Measurements from ENCODE around the gene ANAPC2.
"Not testable (repeated sequence)": the region's sequence is repeated elsewhere in the genome, so short reads cannot be mapped to it uniquely, and the experiment has no call there.

Gene ANAPC2

DNA sequence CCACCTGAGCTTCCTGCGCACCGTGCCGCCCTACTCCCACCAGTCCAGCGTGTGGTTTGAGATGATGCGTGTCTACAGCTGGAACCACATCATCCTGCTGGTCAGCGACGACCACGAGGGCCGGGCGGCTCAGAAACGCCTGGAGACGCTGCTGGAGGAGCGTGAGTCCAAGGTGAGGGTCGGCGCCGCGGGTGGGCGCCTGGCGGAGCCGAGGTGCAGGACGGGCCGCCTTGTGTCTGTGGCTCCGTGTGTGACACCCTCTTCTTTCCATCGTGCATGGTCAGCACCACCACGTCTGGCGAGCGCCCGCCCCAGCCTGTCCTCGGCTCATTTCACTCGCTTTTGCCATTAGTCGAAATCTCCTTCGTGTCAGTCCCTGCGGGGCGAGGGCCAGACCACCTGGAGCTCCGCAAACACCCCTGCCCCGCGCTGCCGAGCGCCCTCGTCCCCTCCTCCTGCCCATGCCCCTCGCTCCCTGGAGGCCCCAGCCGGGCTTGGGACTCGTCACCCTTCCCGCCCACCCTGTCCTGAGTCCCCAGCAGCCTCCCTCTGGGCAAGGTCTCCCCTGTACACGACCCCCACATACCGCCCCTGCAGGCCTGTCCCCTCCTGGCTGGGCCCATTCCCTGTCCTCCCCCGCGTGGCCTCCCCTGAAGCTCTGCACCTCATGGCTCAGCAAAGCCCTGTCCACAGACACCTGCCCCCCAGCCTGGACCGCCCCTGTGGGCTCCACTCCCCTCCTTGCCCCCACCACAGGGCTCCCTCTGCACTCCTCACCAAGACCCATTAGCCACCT, 42.4 kb downstream of the ANAPC2 start:
- DNase-seq (ENCODE audit: low spot score) = no peak

DNA sequence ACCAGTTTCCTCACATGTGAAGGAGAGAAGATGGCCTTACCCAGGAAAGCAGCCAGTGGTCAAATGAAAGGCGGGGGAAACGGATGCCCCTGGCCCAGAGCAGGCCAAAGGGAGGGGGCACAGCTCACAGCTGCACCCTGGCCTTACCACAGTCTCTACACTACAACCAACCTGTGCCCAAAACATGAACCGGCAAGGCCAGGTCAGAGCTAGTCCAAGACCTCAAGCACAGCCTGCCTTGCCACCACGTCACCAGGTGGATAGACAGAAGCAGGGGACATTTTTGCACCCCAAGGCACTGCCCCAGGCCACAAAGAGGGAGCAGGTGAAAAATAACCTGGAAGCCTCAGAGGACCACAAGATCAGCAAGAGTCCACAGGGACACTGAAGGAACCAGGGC, 44.9 kb downstream of the ANAPC2 start:
- DNase-seq (ENCODE audit: low spot score) = no peak

GRCh38 chr9:137141976-137142936, 46.1 kb downstream of the ANAPC2 start:
- DNase-seq (ENCODE audit: low spot score) = no peak

GRCh38 chr9:137141050-137141810, 47.1 kb downstream of the ANAPC2 start:
- DNase-seq (ENCODE audit: low spot score) = no peak

DNA sequence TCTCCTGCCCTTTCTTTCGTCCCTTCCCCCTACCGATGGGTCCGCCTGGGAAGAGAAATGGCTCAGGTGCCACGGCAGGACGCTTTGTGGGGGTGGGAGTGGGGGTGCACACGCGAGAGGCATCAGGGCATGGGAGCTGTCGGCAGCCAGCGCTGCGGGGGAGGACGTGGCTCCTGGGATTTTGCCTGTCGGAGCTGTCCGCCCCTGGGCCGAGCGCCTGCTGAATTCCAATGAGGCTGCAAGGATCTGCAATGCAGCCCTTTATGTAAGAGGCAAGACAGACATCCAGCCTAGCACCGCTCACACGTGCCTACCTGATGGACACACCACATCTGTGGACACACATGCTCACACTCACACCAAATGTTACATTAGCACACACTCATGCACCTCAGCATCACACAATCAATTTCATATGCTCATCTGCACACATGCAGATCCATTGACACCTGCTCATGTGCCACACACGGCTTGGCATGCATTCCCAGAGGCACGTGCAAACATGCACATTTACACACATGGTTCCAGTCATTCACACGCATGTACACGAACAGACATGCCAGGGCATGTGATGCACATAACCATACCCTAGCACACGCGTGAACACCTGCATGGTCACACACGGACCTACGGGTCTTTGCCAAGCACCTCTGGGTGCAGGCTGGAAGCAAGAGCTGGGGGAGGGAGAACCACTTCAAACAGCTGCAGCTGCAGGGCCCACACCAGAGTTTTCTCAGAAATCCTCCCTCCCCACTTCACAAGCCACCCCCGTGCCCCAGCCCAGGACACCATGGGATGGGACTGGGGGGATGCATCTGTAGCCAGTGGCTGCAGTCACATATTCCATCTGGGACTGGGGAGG, 48.0 kb downstream of the ANAPC2 start:
- DNase-seq (ENCODE audit: low spot score) = no peak

DNA sequence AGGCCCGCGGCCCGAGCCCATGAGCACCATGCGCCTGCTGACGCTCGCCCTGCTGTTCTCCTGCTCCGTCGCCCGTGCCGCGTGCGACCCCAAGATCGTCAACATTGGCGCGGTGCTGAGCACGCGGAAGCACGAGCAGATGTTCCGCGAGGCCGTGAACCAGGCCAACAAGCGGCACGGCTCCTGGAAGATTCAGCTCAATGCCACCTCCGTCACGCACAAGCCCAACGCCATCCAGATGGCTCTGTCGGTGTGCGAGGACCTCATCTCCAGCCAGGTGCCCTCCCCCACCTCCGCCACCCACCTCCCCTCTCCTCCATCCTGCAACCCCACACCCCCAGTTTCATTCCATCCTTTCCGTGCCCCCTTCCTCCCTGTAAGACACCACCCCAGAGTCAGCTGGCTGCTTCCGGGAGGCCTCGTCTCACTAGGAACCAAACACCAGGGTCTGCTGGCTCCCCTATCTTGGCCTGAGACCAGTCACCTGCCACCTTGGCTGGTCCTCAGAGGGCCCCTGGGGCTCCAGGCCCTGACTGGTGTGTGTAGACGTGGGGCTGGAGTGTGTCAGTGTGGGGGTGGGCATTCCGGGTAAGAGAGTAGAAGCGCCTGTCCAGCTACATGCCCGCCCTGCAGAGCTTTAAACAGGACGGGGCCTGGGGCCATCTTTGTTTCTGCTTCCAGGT, 48.8 kb downstream of the ANAPC2 start:
- no peak for DNase-seq (ENCODE audit: low spot score)

DNA sequence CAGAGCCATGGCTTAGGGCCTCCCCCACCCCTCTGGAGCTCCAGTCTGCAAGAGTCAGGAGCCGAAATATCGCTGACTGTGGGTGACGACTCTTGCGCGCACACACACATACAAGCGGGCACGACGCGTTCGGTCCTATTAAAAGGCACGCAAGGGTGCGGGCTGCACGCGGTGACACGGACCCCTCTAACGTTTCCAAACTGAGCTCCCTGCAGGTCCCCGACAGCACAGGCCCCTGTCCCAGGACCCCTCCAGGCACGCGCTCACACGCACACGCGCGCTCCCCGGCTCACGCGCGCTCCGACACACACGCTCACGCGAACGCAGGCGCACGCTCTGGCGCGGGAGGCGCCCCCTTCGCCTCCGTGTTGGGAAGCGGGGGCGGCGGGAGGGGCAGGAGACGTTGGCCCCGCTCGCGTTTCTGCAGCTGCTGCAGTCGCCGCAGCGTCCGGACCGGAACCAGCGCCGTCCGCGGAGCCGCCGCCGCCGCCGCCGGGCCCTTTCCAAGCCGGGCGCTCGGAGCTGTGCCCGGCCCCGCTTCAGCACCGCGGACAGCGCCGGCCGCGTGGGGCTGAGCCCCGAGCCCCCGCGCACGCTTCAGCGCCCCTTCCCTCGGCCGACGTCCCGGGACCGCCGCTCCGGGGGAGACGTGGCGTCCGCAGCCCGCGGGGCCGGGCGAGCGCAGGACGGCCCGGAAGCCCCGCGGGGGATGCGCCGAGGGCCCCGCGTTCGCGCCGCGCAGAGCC, 49.5 kb downstream of the ANAPC2 start, which contains the start of gene GRIN1:
GRIN1 (plus strand) TSS at position 433 of the 746 bp plus-strand sequence. CDS start 333 bp downstream, outside the sequence.
- no peak for DNase-seq (ENCODE audit: low spot score)

GRCh38 chr9:137138058-137138721, 50.2 kb downstream of the ANAPC2 start:
- no peak for DNase-seq (ENCODE audit: low spot score)

DNA sequence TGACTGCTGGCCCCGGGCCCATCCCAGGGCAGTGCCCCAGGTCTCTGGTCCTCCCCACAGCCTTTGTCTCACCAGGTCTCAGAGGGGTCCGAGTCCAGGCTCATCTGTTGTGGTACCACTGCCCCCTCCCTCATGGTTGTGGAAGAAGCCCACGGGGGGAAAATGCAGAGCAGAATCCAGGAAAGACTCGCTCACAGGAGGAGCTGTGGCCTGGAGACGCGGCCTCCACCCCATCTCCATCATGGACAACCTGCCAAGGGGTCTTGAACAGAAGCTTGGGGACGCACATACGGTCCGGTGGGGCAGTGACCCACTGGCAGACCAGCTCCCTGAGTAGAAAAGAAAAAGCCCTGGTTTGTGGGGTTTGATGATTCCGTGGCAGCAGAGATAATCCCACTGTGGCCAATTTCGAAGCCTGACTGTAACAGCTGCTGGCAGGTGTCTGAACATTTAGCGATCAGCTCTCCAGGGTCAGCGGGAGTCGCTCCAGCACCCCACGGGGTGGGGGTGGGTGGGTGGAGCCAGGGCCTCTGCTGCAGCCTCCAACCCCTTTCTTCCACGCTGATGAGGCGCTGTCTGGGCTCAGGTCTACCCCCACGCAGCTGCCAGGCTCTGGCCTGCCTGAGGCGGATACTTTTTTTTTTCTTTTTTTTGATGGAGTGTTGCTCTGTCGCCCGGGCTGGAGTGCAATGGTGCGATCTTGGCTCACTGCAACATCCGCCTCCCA, 51.3 kb downstream of the ANAPC2 start:
- DNase-seq (ENCODE audit: low spot score) = no peak

DNA sequence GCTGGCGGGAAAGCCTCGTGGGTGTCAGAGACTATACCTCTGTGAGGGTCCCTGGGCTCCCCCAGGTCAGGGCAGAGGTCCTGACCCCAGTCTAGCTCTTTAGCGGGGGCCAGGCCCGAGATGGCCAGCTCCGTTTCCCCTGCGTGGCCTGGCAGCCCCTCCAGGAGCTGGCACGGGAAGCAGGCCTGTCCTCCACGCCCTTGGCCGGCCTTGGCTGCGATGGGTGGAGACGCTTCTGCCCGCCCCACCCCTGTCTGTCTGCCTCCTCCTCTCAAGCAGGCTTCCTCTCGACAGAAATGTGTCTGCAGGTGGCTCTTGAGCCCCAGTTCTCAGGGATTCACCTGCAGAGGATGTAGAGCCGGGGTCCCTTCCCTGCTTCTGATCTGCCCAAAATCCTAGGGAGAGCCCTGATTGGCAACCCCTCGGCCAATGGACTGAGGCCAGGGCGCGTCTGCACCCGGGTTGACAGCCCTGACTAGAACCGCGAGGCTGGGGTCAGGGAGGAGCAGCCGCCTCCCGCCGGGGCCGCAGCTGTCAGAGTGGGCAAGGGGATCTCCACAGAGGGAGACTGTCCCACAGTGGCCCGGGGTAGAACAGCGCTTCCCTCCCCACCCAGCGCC, 52.0 kb downstream of the ANAPC2 start:
- DNase-seq (ENCODE audit: low spot score) = peak; percentile 50

- not testable (repeated sequence) for DNase-seq (ENCODE audit: low spot score)
Observed at GRCh38 chr9:137135154-137135553, 53.2 kb downstream of the ANAPC2 start.

DNA sequence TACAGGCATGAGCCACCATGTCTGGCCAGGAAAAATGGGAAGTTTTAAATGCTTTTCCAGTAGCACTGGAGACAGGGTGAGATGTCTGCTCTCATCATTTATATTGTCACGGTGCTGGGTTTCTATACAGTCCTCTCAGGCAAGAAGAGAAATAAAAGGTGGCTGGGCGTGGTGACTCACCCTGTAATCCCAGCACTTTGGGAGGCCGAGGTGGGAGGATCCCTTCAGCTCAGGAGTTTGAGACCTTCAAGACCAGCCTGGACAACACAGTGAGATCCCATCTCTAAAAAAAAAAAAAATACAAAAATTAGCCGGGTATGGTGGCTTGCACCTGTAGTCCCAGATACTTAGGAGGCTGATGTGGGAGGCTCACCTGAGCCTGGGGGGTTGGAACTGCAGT, 54.2 kb downstream of the ANAPC2 start:
- DNase-seq (ENCODE audit: low spot score) = no peak

DNA sequence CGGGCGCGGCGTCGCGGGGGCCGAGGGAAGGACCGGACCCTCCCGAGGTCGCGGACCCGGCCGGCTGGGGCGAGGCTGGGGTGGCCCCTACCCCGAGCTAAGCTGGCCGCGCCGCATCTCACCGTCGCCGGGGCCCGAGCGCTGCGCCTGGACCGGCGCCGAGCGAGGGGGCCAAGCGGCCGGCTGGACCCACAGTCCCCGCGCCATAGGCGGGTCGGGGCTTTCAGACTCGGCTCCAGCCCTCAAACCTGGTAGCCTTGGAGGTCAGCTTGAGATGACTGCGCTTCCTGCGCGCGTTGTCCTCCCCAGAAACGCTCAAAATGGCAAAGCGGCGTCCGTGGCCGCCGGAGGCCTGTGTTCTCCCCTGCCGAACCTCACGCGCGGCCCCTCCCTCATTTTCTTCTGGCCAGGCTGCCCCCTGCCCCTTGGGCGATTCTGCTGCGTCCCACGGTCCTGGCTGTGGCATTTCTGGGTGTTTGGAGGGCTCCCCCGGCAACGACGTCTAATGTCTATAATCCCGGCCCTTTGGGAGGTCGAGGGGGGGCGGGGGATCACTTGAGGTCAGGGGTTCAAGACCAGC, 58.1 kb downstream of the ANAPC2 start:
- DNase-seq (ENCODE audit: low spot score) = no peak

DNA sequence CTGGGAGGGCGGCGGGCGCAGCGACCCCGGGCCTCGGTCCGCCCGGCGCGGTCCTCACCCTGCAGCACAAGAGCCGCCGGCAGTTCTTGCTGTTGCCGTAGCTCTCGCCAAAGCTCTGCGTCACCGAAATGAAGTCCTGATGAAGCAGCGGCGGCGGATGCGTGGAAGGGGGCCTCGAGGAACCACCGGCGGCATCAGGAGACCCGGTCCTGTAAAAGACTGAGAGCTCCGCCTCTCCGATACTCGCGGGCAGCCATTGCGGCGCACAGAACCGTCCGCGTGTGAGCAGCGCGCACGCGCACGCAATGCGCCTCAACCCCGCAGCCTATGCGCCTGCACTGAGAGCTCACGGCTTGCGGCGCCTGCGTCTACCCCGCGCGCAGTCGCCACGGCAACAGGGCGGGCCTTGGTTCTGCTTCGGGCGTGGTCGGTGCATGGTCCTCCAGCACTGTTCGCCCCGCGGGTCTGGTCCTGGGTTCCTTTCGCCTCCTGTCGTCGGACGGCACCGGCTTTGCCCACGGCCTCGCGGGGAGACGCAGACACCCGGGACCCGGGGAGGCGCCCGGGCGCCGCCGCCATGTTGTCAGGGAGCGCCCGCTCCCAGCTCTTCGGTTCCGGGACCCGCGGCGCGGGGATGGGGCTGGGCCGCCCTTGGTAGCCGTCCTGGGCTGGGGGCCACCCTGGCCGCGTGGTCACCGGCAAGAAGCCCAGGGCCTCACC, 58.7 kb downstream of the ANAPC2 start:
- peak; percentile 95 for DNase-seq (ENCODE audit: low spot score)

DNA sequence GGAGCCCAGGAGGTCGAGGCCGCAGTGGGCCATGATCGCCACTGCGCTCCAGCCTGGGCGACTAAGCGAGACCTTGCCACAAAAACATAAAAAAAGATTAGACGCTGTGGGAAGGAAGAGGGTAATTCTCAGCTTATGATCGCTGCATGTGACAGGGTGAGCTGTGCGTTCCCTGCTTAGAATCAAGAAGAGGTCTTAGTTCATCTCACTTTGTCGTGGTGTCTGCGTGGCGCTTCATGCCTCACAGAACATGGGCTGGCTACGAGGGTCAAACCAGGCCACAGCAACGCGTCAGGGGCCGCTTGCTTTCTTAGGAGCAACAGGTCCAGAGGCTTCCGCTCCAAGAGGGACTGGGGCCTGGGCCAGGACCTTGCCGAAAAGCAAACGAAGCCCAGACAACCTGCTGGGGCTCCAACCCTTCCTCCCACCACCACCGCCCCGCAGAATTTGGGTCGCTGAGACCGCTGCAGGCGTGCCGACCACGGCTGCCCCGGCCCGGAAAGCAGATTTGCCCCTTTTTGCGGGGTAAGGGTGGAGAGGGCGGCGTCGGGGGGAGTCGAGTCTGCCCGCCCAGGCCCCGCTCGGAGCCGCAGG, 59.4 kb downstream of the ANAPC2 start:
- peak; percentile 35 for DNase-seq (ENCODE audit: low spot score)

- DNase-seq (ENCODE audit: low spot score) = peak; percentile 30
Observed at GRCh38 chr9:137128158-137128861, 60.0 kb downstream of the ANAPC2 start.

All from hematopoietic multipotent progenitor cell treated with erythropoietin and hydrocortisone succinate and interleukin-3 and kit ligand, for 15 days (in vitro differentiated cells).